HL-60 (cell line): Measurements from ENCODE around the gene CTNNA2.

Experiments used
- CTCF ChIP-seq: IDR thresholded peaks from one replicate; pipeline ENCODE4 v1.5.1; 2011; ENCODE audit warnings: low read length, control low read depth, inconsistent platforms; ENCODE audit not compliant: insufficient read depth
- POLR2AphosphoS5 ChIP-seq: IDR thresholded peaks from 2 replicates; pipeline ENCODE4 v1.6.1; 2012; ENCODE audit warnings: low read depth
- REST ChIP-seq: IDR thresholded peaks from 2 replicates; pipeline ENCODE4 v1.6.1; 2012; ENCODE audit warnings: low read depth; ENCODE audit not compliant: insufficient replicate concordance
- SPI1 ChIP-seq: IDR thresholded peaks from 2 replicates; pipeline ENCODE4 v1.6.1; 2012; ENCODE audit warnings: low read depth, mild to moderate bottlenecking, borderline replicate concordance

- TF ChIP-seq CTCF = no peak
- no peak for TF ChIP-seq POLR2AphosphoS5
- TF ChIP-seq SPI1 = no peak
- TF ChIP-seq REST = no peak
Measured at GRCh38 chr2:80166483-80167171, 653.8 kb downstream of the CTNNA2 start.
